HepG2 (cell line): ENCODE data around the gene AMBRA1. TPM values are rescaled to one million over a fixed set of nuclear protein-coding genes. Genes with fewer than 3 reads are reported as not detected.

ENCODE experiments used
- ARNTL ChIP-seq: sonication (generic); formaldehyde crosslinking; IDR thresholded peaks from 2 replicates; pipeline ENCODE4 v1.4.0; 2020; ENCODE audit warnings: mild to moderate bottlenecking, missing genetic modification reagents
- EEA1 ChIP-seq: sonication (generic); formaldehyde crosslinking; IDR thresholded peaks from 2 replicates; pipeline ENCODE4 v1.5.1; 2020; ENCODE audit warnings: mild to moderate bottlenecking, missing genetic modification reagents, borderline replicate concordance
- ETV6 ChIP-seq: sonication (generic); formaldehyde crosslinking; conservative IDR thresholded peaks from 2 replicates; pipeline ENCODE4 v1.4.0; 2020; ENCODE audit warnings: missing genetic modification reagents
- HMGA1 ChIP-seq: sonication (generic); formaldehyde crosslinking; conservative IDR thresholded peaks from 2 replicates; pipeline ENCODE4 v1.4.0; 2020; ENCODE audit warnings: missing genetic modification reagents
- HNRNPH1 ChIP-seq: fragments of 200-400 bp; formaldehyde crosslinking; optimal IDR thresholded peaks from 2 replicates; pipeline ENCODE3; 2017; ENCODE audit warnings: mild to moderate bottlenecking, low read depth, low read length
- MAF1 ChIP-seq: sonication (generic); formaldehyde crosslinking; IDR thresholded peaks from 2 replicates; pipeline ENCODE4 v1.5.0; 2020; ENCODE audit warnings: missing genetic modification reagents, borderline replicate concordance
- MAFF ChIP-seq: IDR thresholded peaks from 2 replicates; pipeline ENCODE4 v1.6.1; 2011; ENCODE audit warnings: low read depth, low read length, improper control_type of control experiment
- MBD4 ChIP-seq: IDR thresholded peaks from 2 replicates; pipeline ENCODE4 v1.6.1; 2012; ENCODE audit warnings: low read length, inconsistent platforms, borderline replicate concordance
- MBNL3 ChIP-seq: fragments of 250-450 bp; sonication (Bioruptor Pico); conservative IDR thresholded peaks from 2 replicates; pipeline ENCODE4 v1.8.0; 2022; ENCODE audit warnings: mild to moderate bottlenecking, inconsistent platforms
- MIXL1 ChIP-seq: IDR thresholded peaks from 2 replicates; pipeline ENCODE4 v1.6.1; 2016
- PHF21A ChIP-seq: sonication (generic); formaldehyde crosslinking; IDR thresholded peaks from 2 replicates; pipeline ENCODE4 v1.5.0; 2020; ENCODE audit warnings: mild to moderate bottlenecking, missing genetic modification reagents
- PLRG1 ChIP-seq: fragments of 450-650 bp; conservative IDR thresholded peaks from 2 replicates; pipeline ENCODE4 v1.6.1; 2016
- PRPF4 ChIP-seq: fragments of 200-400 bp; formaldehyde crosslinking; IDR thresholded peaks from 2 replicates; pipeline ENCODE4 v1.6.1; 2016; ENCODE audit warnings: low read length, low read depth; ENCODE audit not compliant: poor library complexity, severe bottlenecking
- RXRB ChIP-seq: IDR thresholded peaks from 2 replicates; pipeline ENCODE4 v1.6.1; 2016; ENCODE audit warnings: borderline replicate concordance, missing genetic modification reagents, missing compliant biosample characterization
- SIN3B ChIP-seq: fragments of 150-350 bp; IDR thresholded peaks from 2 replicates; pipeline ENCODE4 v1.6.1; 2014; ENCODE audit warnings: low read length
- SP1 ChIP-seq, 2 experiments: fragments of 450-650 bp in 1 of 2; sonication (generic) in 1 of 2; formaldehyde crosslinking in 1 of 2; IDR thresholded peaks; 2 replicates each; pipeline versions ENCODE4 v1.4.0 to v1.6.1; 2016 to 2020; ENCODE audit warnings: missing genetic modification reagents in 1 of 2
- SUZ12 ChIP-seq: fragments of 150-350 bp; IDR thresholded peaks from 2 replicates; pipeline ENCODE4 v1.6.1; 2014; ENCODE audit warnings: low read depth, low read length
- SYNCRIP ChIP-seq: fragments of 200-400 bp; formaldehyde crosslinking; IDR thresholded peaks from 2 replicates; pipeline ENCODE4 v1.6.1; 2018; ENCODE audit warnings: mild to moderate bottlenecking, low read depth, low read length; ENCODE audit not compliant: insufficient read depth
- TP53 ChIP-seq: sonication (generic); formaldehyde crosslinking; conservative IDR thresholded peaks from 2 replicates; pipeline ENCODE4 v1.4.0; 2020; ENCODE audit warnings: missing genetic modification reagents
- U2AF1 ChIP-seq: fragments of 200-400 bp; formaldehyde crosslinking; optimal IDR thresholded peaks from 2 replicates; pipeline ENCODE3; 2017; ENCODE audit warnings: mild to moderate bottlenecking, low read depth, low read length
- U2AF2 ChIP-seq: fragments of 200-400 bp; formaldehyde crosslinking; IDR thresholded peaks from 2 replicates; pipeline ENCODE4 v1.6.1; 2017; ENCODE audit warnings: low read depth, mild to moderate bottlenecking, low read length
- ZFP36L1 ChIP-seq: sonication (generic); formaldehyde crosslinking; IDR thresholded peaks from 2 replicates; pipeline ENCODE4 v1.8.0; 2022; ENCODE audit warnings: mild to moderate bottlenecking, missing genetic modification reagents, moderate library complexity
- ZFYVE20 ChIP-seq: sonication (generic); formaldehyde crosslinking; IDR thresholded peaks from 2 replicates; pipeline ENCODE4 v1.8.0; 2023; ENCODE audit warnings: low read depth, mild to moderate bottlenecking, moderate library complexity, missing genetic modification reagents, borderline replicate concordance
- ZNF44 ChIP-seq: sonication (generic); formaldehyde crosslinking; IDR thresholded peaks from 2 replicates; pipeline ENCODE4 v1.5.1; 2020; ENCODE audit warnings: mild to moderate bottlenecking, missing genetic modification reagents
- ZNF562 ChIP-seq: sonication (generic); formaldehyde crosslinking; IDR thresholded peaks from 2 replicates; pipeline ENCODE4 v1.8.0; 2022; ENCODE audit warnings: missing genetic modification reagents, borderline replicate concordance
- ZNF7 ChIP-seq: IDR thresholded peaks from 2 replicates; pipeline ENCODE4 v1.6.1; 2016; ENCODE audit warnings: missing biosample characterization, missing genetic modification reagents
- polyA plus RNA-seq, 8 experiments: library from polyadenylated mRNA; depleted of rRNA in 3 of 8; stranded (reverse) in 7 of 8; unstranded in 1 of 8; fragments of >200 nt; fragmentation: Illumina TruSeq in 4 of 8; extraction: Trizol in 4 of 8; gene quantifications; 2 replicates each; pipeline versions ENCODE4 v1.2.1 to v1.2.3, GENCODE V29; 2011 to 2016; ENCODE audit warnings: low read depth in 4 of 8, missing spikeins in 1 of 8, mixed read lengths in 1 of 8; ENCODE audit not compliant: insufficient read depth in 1 of 8
- total RNA-seq, 5 experiments: library from RNA; depleted of rRNA; stranded (reverse); fragments of >200 nt; fragmentation: Illumina TruSeq; extraction: Trizol; gene quantifications; 2 replicates each; pipeline ENCODE4 v1.2.3, GENCODE V29; 2016; ENCODE audit warnings: low read depth in 1 of 5
- TF ChIP-seq, protein P1 (sequence below): sonication (generic); formaldehyde crosslinking; IDR thresholded peaks from 2 replicates; pipeline ENCODE4 v1.5.0; 2020; ENCODE audit warnings: missing genetic modification reagents
- TF ChIP-seq, protein P2 (sequence below): IDR thresholded peaks from 2 replicates; pipeline ENCODE4 v1.6.1; 2016; ENCODE audit warnings: mild to moderate bottlenecking, missing biosample characterization, missing genetic modification reagents
- TF ChIP-seq, protein P3 (sequence below): sonication (generic); formaldehyde crosslinking; IDR thresholded peaks from 2 replicates; pipeline ENCODE4 v1.5.0; 2020; ENCODE audit warnings: missing genetic modification reagents
- TF ChIP-seq, protein P4 (sequence below): sonication (generic); formaldehyde crosslinking; IDR thresholded peaks from 2 replicates; pipeline ENCODE4 v1.4.0; 2020; ENCODE audit warnings: mild to moderate bottlenecking, low read depth, missing genetic modification reagents
- TF ChIP-seq, protein P5 (sequence below): sonication (generic); formaldehyde crosslinking; IDR thresholded peaks from 2 replicates; pipeline ENCODE4 v1.8.0; 2022; ENCODE audit warnings: mild to moderate bottlenecking, missing genetic modification reagents, borderline replicate concordance

AMBRA1 gene
- total and polyA plus RNA-seq, 2 of the 13 experiments (the other 11 are each of a cell fraction or from before 2014, with no cell fraction given), result 15.7 to 26.0 TPM

DNA sequence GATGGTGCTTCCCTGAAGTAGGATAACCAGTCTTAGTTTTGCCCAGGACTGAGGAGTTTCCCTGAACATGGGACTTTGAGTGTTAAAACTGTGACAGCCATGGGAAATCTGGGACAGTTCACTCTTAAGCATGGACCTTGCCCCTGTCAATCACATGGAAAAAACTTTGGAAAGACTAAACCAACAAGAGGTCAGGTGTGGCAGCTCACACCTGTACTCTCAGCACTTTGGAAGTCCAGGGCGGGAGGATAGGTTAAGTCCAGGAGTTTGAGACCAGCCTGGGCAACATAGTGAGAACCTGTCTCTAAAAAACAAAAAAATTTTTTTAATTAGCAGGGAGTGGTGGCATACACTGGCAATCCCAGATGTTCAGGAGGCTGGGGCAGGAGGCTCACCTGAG is 3.3 kb upstream of the AMBRA1 start (continued):
- TF ChIP-seq, protein P1, sequence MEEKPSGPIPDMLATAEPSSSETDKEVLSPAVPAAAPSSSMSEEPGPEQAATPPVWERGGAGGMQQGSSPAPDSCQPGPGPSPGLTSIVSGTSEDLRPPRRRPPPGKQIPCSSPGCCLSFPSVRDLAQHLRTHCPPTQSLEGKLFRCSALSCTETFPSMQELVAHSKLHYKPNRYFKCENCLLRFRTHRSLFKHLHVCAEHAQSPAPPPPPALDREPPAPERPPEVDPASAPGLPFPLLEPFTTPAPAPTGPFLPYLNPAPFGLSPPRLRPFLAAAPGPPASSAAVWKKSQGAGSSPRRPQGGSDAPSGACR (CRISPR knock-in tag), result no peak
- TF ChIP-seq ZFP36L1 (CRISPR knock-in tag) (no peak), HMGA1 (CRISPR knock-in tag) (no peak), MBD4 (no peak), SIN3B (no peak), HNRNPH1 (no peak), TP53 (CRISPR knock-in tag) (no peak), PLRG1 (no peak), PRPF4 (no peak), ZNF44 (no peak), MIXL1 (CRISPR knock-in tag) (no peak; the same call in 1 of the 2 replicates), MBNL3 (CRISPR knock-in tag) (no peak), PHF21A (CRISPR knock-in tag) (peak; percentile 63; the same call in 1 of the 2 replicates), ZNF7 (no peak), ETV6 (CRISPR knock-in tag) (no peak), SP1 (IDR thresholded peaks at IDR 0.05) (no peak), SP1 (CRISPR knock-in tag; IDR thresholded peaks at IDR 0.05) (no peak), SYNCRIP (no peak), EEA1 (CRISPR knock-in tag) (no peak), SUZ12 (no peak), ZFYVE20 (no peak), ARNTL (CRISPR knock-in tag) (0 out of 2 replicates have a peak, but pooled peaks have one; percentile 23), RXRB (peak; percentile 62; the same call in 1 of the 2 replicates), MAFF (no peak), ZNF562 (CRISPR knock-in tag) (no peak), MAF1 (no peak), U2AF1 (no peak), U2AF2 (no peak)
- TF ChIP-seq, protein P2, sequence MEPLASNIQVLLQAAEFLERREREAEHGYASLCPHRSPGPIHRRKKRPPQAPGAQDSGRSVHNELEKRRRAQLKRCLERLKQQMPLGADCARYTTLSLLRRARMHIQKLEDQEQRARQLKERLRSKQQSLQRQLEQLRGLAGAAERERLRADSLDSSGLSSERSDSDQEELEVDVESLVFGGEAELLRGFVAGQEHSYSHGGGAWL (CRISPR knock-in tag), result no peak
- TF ChIP-seq, protein P3, sequence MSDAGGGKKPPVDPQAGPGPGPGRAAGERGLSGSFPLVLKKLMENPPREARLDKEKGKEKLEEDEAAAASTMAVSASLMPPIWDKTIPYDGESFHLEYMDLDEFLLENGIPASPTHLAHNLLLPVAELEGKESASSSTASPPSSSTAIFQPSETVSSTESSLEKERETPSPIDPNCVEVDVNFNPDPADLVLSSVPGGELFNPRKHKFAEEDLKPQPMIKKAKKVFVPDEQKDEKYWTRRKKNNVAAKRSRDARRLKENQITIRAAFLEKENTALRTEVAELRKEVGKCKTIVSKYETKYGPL (CRISPR knock-in tag), result no peak
- TF ChIP-seq, protein P4, sequence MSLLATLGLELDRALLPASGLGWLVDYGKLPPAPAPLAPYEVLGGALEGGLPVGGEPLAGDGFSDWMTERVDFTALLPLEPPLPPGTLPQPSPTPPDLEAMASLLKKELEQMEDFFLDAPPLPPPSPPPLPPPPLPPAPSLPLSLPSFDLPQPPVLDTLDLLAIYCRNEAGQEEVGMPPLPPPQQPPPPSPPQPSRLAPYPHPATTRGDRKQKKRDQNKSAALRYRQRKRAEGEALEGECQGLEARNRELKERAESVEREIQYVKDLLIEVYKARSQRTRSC (CRISPR knock-in tag), result no peak
- TF ChIP-seq, protein P5, sequence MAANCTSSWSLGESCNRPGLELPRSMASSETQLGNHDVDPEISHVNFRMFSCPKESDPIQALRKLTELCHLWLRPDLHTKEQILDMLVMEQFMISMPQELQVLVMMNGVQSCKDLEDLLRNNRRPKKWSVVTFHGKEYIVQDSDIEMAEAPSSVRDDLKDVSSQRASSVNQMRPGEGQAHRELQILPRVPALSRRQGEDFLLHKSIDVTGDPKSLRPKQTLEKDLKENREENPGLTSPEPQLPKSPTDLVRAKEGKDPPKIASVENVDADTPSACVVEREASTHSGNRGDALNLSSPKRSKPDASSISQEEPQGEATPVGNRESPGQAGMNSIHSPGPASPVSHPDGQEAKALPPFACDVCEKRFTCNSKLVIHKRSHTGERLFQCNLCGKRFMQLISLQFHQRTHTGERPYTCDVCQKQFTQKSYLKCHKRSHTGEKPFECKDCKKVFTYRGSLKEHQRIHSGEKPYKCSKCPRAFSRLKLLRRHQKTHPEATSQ (CRISPR knock-in tag), result no peak
